ENCODE data around the gene MAP2K5.

DNA sequence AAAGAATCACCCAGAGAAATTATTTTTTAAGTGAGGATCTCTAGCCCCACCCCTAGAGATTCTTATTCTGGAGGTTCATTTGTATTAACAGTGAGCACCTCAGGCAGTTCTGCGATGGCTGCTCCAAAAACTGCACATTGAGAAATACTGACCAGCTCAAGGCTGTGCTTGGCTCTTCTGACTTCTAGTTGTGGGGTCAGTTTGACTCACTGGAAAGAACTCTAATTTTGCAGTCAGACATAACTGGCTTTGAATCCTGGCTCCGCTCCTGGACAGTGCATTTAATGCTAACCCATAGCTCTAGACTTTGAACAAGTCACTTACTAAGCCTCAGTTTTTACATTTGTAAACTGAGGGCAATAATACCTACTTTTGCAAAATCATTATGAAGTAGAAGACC lies 159.2 kb downstream of the MAP2K5 start:
- TF ChIP-seq, protein P1, sequence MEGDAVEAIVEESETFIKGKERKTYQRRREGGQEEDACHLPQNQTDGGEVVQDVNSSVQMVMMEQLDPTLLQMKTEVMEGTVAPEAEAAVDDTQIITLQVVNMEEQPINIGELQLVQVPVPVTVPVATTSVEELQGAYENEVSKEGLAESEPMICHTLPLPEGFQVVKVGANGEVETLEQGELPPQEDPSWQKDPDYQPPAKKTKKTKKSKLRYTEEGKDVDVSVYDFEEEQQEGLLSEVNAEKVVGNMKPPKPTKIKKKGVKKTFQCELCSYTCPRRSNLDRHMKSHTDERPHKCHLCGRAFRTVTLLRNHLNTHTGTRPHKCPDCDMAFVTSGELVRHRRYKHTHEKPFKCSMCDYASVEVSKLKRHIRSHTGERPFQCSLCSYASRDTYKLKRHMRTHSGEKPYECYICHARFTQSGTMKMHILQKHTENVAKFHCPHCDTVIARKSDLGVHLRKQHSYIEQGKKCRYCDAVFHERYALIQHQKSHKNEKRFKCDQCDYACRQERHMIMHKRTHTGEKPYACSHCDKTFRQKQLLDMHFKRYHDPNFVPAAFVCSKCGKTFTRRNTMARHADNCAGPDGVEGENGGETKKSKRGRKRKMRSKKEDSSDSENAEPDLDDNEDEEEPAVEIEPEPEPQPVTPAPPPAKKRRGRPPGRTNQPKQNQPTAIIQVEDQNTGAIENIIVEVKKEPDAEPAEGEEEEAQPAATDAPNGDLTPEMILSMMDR (IDR thresholded peaks at IDR 0.05) = no peak
- TF ChIP-seq POLR2A (IDR thresholded peaks at IDR 0.05) = no peak

Data from right lobe of liver (tissue), 4 donors.